ENCODE measurements around the gene C5orf58.

Gene C5orf58

GRCh38 chr5:170277867-170278281, 45.1 kb downstream of the C5orf58 start:
- peaks cover 4 to 55% (median 20%) of the 10 kb centered on the region in 5 donors for H3K4me1 ChIP-seq (ENCODE audit: control insufficient read depth in 5 of 5, insufficient read depth in 5 of 5, low read length in 5 of 5)
- no peaks in the 10 kb centered on the region for H3K9me3 ChIP-seq (ENCODE audit: control insufficient read depth in 5 of 5, low read length in 5 of 5)
- peaks cover 0 to 34% (median 17%) of the 10 kb centered on the region in 5 donors for H3K36me3 ChIP-seq (ENCODE audit: control insufficient read depth in 5 of 5, insufficient read depth in 5 of 5, low read length in 5 of 5)
- no peak overlapping the region for H3K4me3 ChIP-seq (ENCODE audit: low read depth in 1 of 5, low read length in 5 of 5)
- H3K27ac ChIP-seq (ENCODE audit: low read depth, low read length): no peak overlapping the region
- H3K27me3 ChIP-seq (ENCODE audit: control insufficient read depth in 5 of 5, insufficient read depth in 4 of 5, low read length in 5 of 5): no peaks in the 10 kb centered on the region
- H3K9ac ChIP-seq (ENCODE audit: low read length in 5 of 5): no peak overlapping the region

GRCh38 chr5:170278611-170279458, 46.0 kb downstream of the C5orf58 start:
- peak overlapping the region in 2 of 5 donors; percentile 3 to 36 for H3K4me3 ChIP-seq (ENCODE audit: low read depth in 1 of 5, low read length in 5 of 5)
- peak overlapping the region in 1 of 5 donors; percentile 33 for H3K9ac ChIP-seq (ENCODE audit: low read length in 5 of 5)
- H3K27me3 ChIP-seq (ENCODE audit: control insufficient read depth in 5 of 5, insufficient read depth in 4 of 5, low read length in 5 of 5): no peaks in the 10 kb centered on the region
- peaks cover 0 to 6% (median 3%) of the 10 kb centered on the region in 5 donors for H3K9me3 ChIP-seq (ENCODE audit: control insufficient read depth in 5 of 5, low read length in 5 of 5)
- H3K4me1 ChIP-seq (ENCODE audit: control insufficient read depth in 5 of 5, insufficient read depth in 5 of 5, low read length in 5 of 5): peaks cover 4 to 61% (median 20%) of the 10 kb centered on the region in 5 donors
- no peak overlapping the region for H3K27ac ChIP-seq (ENCODE audit: low read depth, low read length)
- peaks cover 0 to 33% (median 13%) of the 10 kb centered on the region in 5 donors for H3K36me3 ChIP-seq (ENCODE audit: control insufficient read depth in 5 of 5, insufficient read depth in 5 of 5, low read length in 5 of 5)

GRCh38 chr5:170279459-170279817, 46.7 kb downstream of the C5orf58 start:
- H3K27me3 ChIP-seq (ENCODE audit: control insufficient read depth in 5 of 5, insufficient read depth in 4 of 5, low read length in 5 of 5): no peaks in the 10 kb centered on the region
- peaks cover 0 to 9% (median 4%) of the 10 kb centered on the region in 5 donors for H3K9me3 ChIP-seq (ENCODE audit: control insufficient read depth in 5 of 5, low read length in 5 of 5)
- H3K27ac ChIP-seq (ENCODE audit: low read depth, low read length): no peak overlapping the region
- H3K36me3 ChIP-seq (ENCODE audit: control insufficient read depth in 5 of 5, insufficient read depth in 5 of 5, low read length in 5 of 5): peaks cover 0 to 30% (median 7%) of the 10 kb centered on the region in 5 donors
- H3K9ac ChIP-seq (ENCODE audit: low read length in 5 of 5): peak overlapping the region in 1 of 5 donors; percentile 33
- peak overlapping the region in 1 of 5 donors; percentile 19 for H3K4me3 ChIP-seq (ENCODE audit: low read depth in 1 of 5, low read length in 5 of 5)
- peaks cover 4 to 58% (median 20%) of the 10 kb centered on the region in 5 donors for H3K4me1 ChIP-seq (ENCODE audit: control insufficient read depth in 5 of 5, insufficient read depth in 5 of 5, low read length in 5 of 5)

GRCh38 chr5:170280011-170280493, 47.3 kb downstream of the C5orf58 start:
- no peaks in the 10 kb centered on the region for H3K27me3 ChIP-seq (ENCODE audit: control insufficient read depth in 5 of 5, insufficient read depth in 4 of 5, low read length in 5 of 5)
- H3K27ac ChIP-seq (ENCODE audit: low read depth, low read length): no peak overlapping the region
- peak overlapping the region in 1 of 5 donors; percentile 16 for H3K4me3 ChIP-seq (ENCODE audit: low read depth in 1 of 5, low read length in 5 of 5)
- peaks cover 0 to 9% (median 4%) of the 10 kb centered on the region in 5 donors for H3K9me3 ChIP-seq (ENCODE audit: control insufficient read depth in 5 of 5, low read length in 5 of 5)
- H3K4me1 ChIP-seq (ENCODE audit: control insufficient read depth in 5 of 5, insufficient read depth in 5 of 5, low read length in 5 of 5): peaks cover 4 to 57% (median 20%) of the 10 kb centered on the region in 5 donors
- H3K9ac ChIP-seq (ENCODE audit: low read length in 5 of 5): no peak overlapping the region
- peaks cover 0 to 27% (median 4%) of the 10 kb centered on the region in 5 donors for H3K36me3 ChIP-seq (ENCODE audit: control insufficient read depth in 5 of 5, insufficient read depth in 5 of 5, low read length in 5 of 5)

- H3K4me1 ChIP-seq (ENCODE audit: control insufficient read depth in 5 of 5, insufficient read depth in 5 of 5, low read length in 5 of 5): peaks cover 4 to 35% (median 18%) of the 10 kb centered on the region in 5 donors
- H3K27me3 ChIP-seq (ENCODE audit: control insufficient read depth in 5 of 5, insufficient read depth in 4 of 5, low read length in 5 of 5): no peaks in the 10 kb centered on the region
- no peak overlapping the region for H3K4me3 ChIP-seq (ENCODE audit: low read depth in 1 of 5, low read length in 5 of 5)
- no peak overlapping the region for H3K9ac ChIP-seq (ENCODE audit: low read length in 5 of 5)
- peaks cover 0 to 30% (median 5%) of the 10 kb centered on the region in 5 donors for H3K36me3 ChIP-seq (ENCODE audit: control insufficient read depth in 5 of 5, insufficient read depth in 5 of 5, low read length in 5 of 5)
- peaks cover 0 to 9% (median 4%) of the 10 kb centered on the region in 5 donors for H3K9me3 ChIP-seq (ENCODE audit: control insufficient read depth in 5 of 5, low read length in 5 of 5)
- H3K27ac ChIP-seq (ENCODE audit: low read depth, low read length): no peak overlapping the region
Observed at GRCh38 chr5:170283296-170283695, 50.5 kb downstream of the C5orf58 start.

DNA sequence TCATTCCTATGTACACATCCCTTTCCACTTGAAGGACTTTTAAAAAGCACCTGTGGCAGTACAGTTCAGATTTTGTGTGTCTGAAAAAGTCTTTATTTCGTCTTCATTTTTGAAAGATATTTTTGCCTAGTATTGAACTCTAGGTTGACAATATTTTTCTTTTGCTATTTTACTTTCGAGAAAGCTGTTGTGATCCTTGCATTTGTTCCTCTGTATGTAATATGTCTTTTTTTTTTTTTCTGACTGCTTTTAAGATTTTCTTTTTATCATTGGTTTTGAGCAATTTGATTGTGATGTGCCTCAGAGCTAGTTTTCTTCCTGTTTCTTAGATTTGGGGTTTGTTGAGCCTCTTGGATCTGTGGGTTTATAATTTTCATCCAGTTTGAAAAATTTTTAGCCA, 51.4 kb downstream of the C5orf58 start:
- H3K4me3 ChIP-seq (ENCODE audit: low read depth in 1 of 5, low read length in 5 of 5): no peak overlapping the region
- peaks cover 0 to 40% (median 5%) of the 10 kb centered on the region in 5 donors for H3K36me3 ChIP-seq (ENCODE audit: control insufficient read depth in 5 of 5, insufficient read depth in 5 of 5, low read length in 5 of 5)
- peaks cover 1 to 35% (median 19%) of the 10 kb centered on the region in 5 donors for H3K4me1 ChIP-seq (ENCODE audit: control insufficient read depth in 5 of 5, insufficient read depth in 5 of 5, low read length in 5 of 5)
- peaks cover 0 to 9% (median 4%) of the 10 kb centered on the region in 5 donors for H3K9me3 ChIP-seq (ENCODE audit: control insufficient read depth in 5 of 5, low read length in 5 of 5)
- H3K27ac ChIP-seq (ENCODE audit: low read depth, low read length): no peak overlapping the region
- no peaks in the 10 kb centered on the region for H3K27me3 ChIP-seq (ENCODE audit: control insufficient read depth in 5 of 5, insufficient read depth in 4 of 5, low read length in 5 of 5)
- no peak overlapping the region for H3K9ac ChIP-seq (ENCODE audit: low read length in 5 of 5)

- Histone ChIP-seq H3K9me3 (ENCODE audit: control insufficient read depth in 5 of 5, low read length in 5 of 5) (peaks cover 0 to 9% (median 4%) of the 10 kb centered on the region in 5 donors), H3K4me1 (ENCODE audit: control insufficient read depth in 5 of 5, insufficient read depth in 5 of 5, low read length in 5 of 5) (peaks cover 0 to 34% (median 20%) of the 10 kb centered on the region in 5 donors), H3K27ac (ENCODE audit: low read depth, low read length) (no peak overlapping the region), H3K9ac (ENCODE audit: low read length in 5 of 5) (no peak overlapping the region), H3K4me3 (ENCODE audit: low read depth in 1 of 5, low read length in 5 of 5) (no peak overlapping the region), H3K27me3 (ENCODE audit: control insufficient read depth in 5 of 5, insufficient read depth in 4 of 5, low read length in 5 of 5) (no peaks in the 10 kb centered on the region), H3K36me3 (ENCODE audit: control insufficient read depth in 5 of 5, insufficient read depth in 5 of 5, low read length in 5 of 5) (peaks cover 0 to 47% (median 5%) of the 10 kb centered on the region in 5 donors)
Observed at GRCh38 chr5:170285181-170285580, 52.4 kb downstream of the C5orf58 start.

- peaks cover 0 to 9% (median 4%) of the 10 kb centered on the region in 5 donors for H3K9me3 ChIP-seq (ENCODE audit: control insufficient read depth in 5 of 5, low read length in 5 of 5)
- peaks cover 0 to 51% (median 5%) of the 10 kb centered on the region in 5 donors for H3K36me3 ChIP-seq (ENCODE audit: control insufficient read depth in 5 of 5, insufficient read depth in 5 of 5, low read length in 5 of 5)
- no peak overlapping the region for H3K27ac ChIP-seq (ENCODE audit: low read depth, low read length)
- H3K4me1 ChIP-seq (ENCODE audit: control insufficient read depth in 5 of 5, insufficient read depth in 5 of 5, low read length in 5 of 5): peaks cover 0 to 37% (median 22%) of the 10 kb centered on the region in 5 donors
- no peak overlapping the region for H3K4me3 ChIP-seq (ENCODE audit: low read depth in 1 of 5, low read length in 5 of 5)
- no peaks in the 10 kb centered on the region for H3K27me3 ChIP-seq (ENCODE audit: control insufficient read depth in 5 of 5, insufficient read depth in 4 of 5, low read length in 5 of 5)
- no peak overlapping the region for H3K9ac ChIP-seq (ENCODE audit: low read length in 5 of 5)
Observed at GRCh38 chr5:170286386-170286925, 53.7 kb downstream of the C5orf58 start.

DNA sequence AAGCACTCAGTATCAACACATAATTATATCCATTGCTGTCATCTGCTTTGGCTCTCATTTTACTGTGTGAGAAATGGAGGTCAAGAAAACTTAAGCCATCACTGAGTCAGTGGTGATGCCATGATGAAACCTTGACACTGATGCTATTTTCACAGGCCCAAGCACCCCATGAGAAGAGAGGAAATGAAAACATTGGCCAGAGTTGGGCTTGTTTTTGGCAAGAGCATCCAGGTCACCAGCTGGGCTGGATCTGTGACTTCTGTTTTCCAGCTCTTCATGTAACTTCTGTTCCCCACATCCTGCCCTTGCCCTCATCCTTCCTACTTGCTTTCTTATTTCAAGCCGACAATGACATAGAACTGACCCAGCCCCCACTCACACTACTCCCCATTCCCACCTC, 54.7 kb downstream of the C5orf58 start:
- H3K4me3 ChIP-seq (ENCODE audit: low read depth in 1 of 5, low read length in 5 of 5): no peak overlapping the region
- H3K9me3 ChIP-seq (ENCODE audit: control insufficient read depth in 5 of 5, low read length in 5 of 5): peaks cover 0 to 9% (median 4%) of the 10 kb centered on the region in 5 donors
- peaks cover 0 to 58% (median 10%) of the 10 kb centered on the region in 5 donors for H3K36me3 ChIP-seq (ENCODE audit: control insufficient read depth in 5 of 5, insufficient read depth in 5 of 5, low read length in 5 of 5)
- no peak overlapping the region for H3K27ac ChIP-seq (ENCODE audit: low read depth, low read length)
- H3K9ac ChIP-seq (ENCODE audit: low read length in 5 of 5): no peak overlapping the region
- no peaks in the 10 kb centered on the region for H3K27me3 ChIP-seq (ENCODE audit: control insufficient read depth in 5 of 5, insufficient read depth in 4 of 5, low read length in 5 of 5)
- H3K4me1 ChIP-seq (ENCODE audit: control insufficient read depth in 5 of 5, insufficient read depth in 5 of 5, low read length in 5 of 5): peaks cover 0 to 39% (median 22%) of the 10 kb centered on the region in 5 donors

GRCh38 chr5:170288151-170288550, 55.4 kb downstream of the C5orf58 start:
- H3K4me3 ChIP-seq (ENCODE audit: low read depth in 1 of 5, low read length in 5 of 5): no peak overlapping the region
- H3K27me3 ChIP-seq (ENCODE audit: control insufficient read depth in 5 of 5, insufficient read depth in 4 of 5, low read length in 5 of 5): no peaks in the 10 kb centered on the region
- no peak overlapping the region for H3K9ac ChIP-seq (ENCODE audit: low read length in 5 of 5)
- H3K9me3 ChIP-seq (ENCODE audit: control insufficient read depth in 5 of 5, low read length in 5 of 5): peaks cover 0 to 9% (median 4%) of the 10 kb centered on the region in 5 donors
- H3K4me1 ChIP-seq (ENCODE audit: control insufficient read depth in 5 of 5, insufficient read depth in 5 of 5, low read length in 5 of 5): peaks cover 0 to 38% (median 22%) of the 10 kb centered on the region in 5 donors
- peaks cover 0 to 62% (median 10%) of the 10 kb centered on the region in 5 donors for H3K36me3 ChIP-seq (ENCODE audit: control insufficient read depth in 5 of 5, insufficient read depth in 5 of 5, low read length in 5 of 5)
- H3K27ac ChIP-seq (ENCODE audit: low read depth, low read length): no peak overlapping the region
